ENCODE measurements around the gene DCTD.

GRCh38 chr4:182893474-182894080, 23.6 kb downstream of the DCTD start:
- TF ChIP-seq CTCF (IDR thresholded peaks at IDR 0.05): no peak
- no peak for TF ChIP-seq POLR2A (IDR thresholded peaks at IDR 0.05)
- no peak for TF ChIP-seq EP300 (IDR thresholded peaks at IDR 0.05)

Data from stomach (tissue), 4 donors.